ENCODE results near the gene DGCR6L. TPM values are rescaled to one million over a fixed set of nuclear protein-coding genes. Genes with fewer than 3 reads are reported as not detected.
A peak's percentile ranks its signal among the peaks of the same experiment; 100 is the strongest.
"Not testable (repeated sequence)": the region's sequence is repeated elsewhere in the genome, so short reads cannot be mapped to it uniquely, and the experiment has no call there.

The DGCR6L gene
- 10 to 100 TPM; 35.1 to 38.2 TPM for total RNA-seq

- peak; percentile 98 for DNase-seq
- Mint-ChIP-seq H3K36me3 (no peaks in the 10 kb centered on the region), H3K4me1 (peaks cover 54% of the 10 kb centered on the region), H3K27ac (peak within 1 kb of the TSS; percentile 79), H3K4me3 (peak within 1 kb of the TSS; percentile 87), H3K9me3 (peaks cover 1% of the 10 kb centered on the region), H3K27me3 (no peaks in the 10 kb centered on the region)
Observed at GRCh38 chr22:20319745-20320658, at the start of gene DGCR6L. Gene DGCR6L (minus strand): TSS chr22:20320060. CDS start chr22:20319988, 72 bp downstream.

DNA sequence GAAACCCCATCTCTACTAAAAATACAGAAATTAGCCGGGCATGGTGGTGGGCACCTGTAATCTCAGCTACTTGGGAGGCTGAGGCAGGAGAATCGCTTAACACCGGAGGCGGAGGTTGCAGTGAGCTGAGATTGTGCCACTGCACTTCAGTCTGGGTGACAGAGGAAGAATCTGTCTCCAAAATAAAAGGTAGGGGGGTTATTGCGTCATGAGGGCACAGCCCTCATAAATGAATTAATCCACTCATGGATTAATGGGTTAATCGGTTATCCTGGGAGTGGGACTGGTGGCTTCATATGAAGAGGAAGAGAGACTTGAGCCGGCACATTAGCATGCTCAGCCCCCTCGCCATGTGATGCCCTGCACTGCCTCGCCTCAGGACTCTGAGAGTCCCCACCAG, 49.0 kb upstream of the DGCR6L start:
- not testable (repeated sequence) for DNase-seq, H3K9me3 Mint-ChIP-seq, H3K4me3 Mint-ChIP-seq, H3K27ac Mint-ChIP-seq, H3K27me3 Mint-ChIP-seq, H3K36me3 Mint-ChIP-seq, H3K4me1 Mint-ChIP-seq

DNA sequence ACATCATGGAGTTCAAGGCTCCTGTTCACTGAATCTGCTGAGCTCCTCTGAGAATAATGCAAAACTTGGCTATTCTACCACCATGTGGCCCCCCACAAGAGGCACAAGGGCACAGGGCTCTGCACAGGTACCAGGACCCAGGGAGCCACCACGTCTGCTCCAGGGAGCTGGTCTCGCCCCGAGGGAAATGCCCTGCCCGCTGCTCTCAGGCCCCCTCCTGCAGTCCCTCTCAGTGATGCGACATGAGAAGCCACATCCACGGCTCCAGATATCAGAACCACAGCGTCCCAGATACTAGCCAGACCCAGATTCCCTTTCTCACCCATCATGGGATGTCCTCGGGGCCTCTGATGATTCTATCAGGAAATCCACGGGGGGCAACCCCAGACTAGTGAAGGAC, 47.0 kb upstream of the DGCR6L start:
- not testable (repeated sequence) for H3K36me3 Mint-ChIP-seq, H3K9me3 Mint-ChIP-seq

DNA sequence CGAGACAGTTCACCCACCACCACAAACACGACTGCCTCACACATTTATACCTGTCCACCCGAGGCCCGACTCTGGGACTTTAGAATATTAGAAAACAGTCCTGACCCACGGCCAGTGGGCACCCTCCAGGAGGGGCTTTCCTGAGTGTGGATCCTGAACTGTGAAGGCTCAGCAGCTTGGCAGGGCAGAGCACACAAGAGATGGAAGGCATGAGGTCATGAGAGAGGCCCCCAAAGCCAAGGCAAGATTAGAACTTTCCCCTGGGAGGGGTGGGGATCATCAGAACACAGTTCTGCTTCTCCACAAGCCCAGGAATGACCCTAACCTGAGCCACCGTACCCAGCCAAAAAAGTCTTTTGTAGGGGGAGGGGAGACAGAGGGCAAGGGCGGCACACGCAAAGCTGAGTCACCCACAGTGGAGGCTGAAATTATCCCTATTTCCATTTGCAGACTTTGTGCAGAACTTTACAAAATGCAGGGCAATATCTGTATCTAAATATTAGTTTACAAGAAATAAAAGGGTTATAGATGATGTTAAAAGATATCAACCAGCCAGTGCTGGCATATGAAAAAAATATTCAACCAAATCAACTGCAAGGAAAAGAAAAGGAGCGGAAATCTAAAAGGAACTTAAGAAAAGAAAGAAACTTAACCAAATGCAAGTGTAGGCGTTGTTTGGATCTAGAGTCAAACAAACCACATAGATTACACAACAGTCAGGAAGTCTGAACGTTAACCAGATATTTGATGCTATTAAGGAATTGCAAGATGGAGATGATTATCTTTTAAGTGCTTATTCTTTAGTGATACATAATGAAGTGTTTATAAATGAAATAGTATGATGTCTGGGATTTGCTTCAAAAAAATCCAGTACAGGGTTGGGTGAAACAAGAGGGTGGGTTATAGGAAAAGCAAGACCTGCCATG, 44.7 kb upstream of the DGCR6L start:
- not testable (repeated sequence) for H3K27ac Mint-ChIP-seq, H3K4me1 Mint-ChIP-seq

More for the DNA sequence above, 47.0 kb upstream of the DGCR6L start:
- H3K27me3 Mint-ChIP-seq, H3K27ac Mint-ChIP-seq, H3K4me1 Mint-ChIP-seq, DNase-seq, H3K4me3 Mint-ChIP-seq: not testable (repeated sequence)

DNA sequence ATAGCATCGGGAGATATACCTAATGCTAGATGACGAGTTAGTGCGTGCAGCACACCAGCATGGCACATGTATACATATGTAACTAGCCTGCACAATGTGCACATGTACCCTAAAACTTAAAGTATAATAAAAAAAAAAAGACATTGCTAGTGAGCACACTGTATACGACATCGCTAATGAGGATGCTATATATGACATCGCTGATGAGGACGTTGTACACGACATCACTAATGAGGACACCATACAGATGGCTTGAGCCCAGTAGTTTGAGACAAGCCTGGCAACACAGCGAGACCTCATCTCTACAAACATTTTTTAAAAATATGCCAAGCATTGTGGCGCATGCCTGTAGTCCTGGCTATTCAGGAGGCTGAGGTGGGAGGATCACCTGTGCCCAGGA, 42.5 kb upstream of the DGCR6L start:
- H3K36me3 Mint-ChIP-seq, H3K4me1 Mint-ChIP-seq: not testable (repeated sequence)

More for the DNA sequence above, 44.7 kb upstream of the DGCR6L start:
- DNase-seq, H3K27me3 Mint-ChIP-seq, H3K36me3 Mint-ChIP-seq, H3K4me3 Mint-ChIP-seq, H3K9me3 Mint-ChIP-seq: not testable (repeated sequence)

DNA sequence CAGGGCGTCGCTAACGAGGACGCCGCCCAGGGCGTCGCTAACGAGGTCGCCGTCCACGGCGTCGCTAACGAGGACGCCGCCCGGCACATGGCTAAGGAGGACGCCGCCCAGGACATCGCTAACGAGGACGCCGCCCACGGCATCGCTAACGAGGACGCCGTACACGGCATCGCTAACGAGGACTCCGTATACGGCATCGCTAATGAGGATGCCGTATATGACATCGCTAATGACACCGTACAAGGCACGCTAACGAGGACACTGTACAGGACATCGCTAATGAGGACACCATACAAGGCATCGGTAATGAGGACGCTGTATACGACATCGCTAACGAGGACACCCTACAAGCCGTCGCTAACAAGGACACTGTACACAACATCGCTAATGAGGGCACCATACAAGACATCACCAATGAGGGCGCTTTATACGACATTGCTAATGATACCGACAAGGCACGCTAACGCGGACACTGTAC, 41.9 kb upstream of the DGCR6L start:
- not testable (repeated sequence) for H3K27me3 Mint-ChIP-seq, H3K9me3 Mint-ChIP-seq, H3K4me1 Mint-ChIP-seq, DNase-seq, H3K4me3 Mint-ChIP-seq, H3K27ac Mint-ChIP-seq, H3K36me3 Mint-ChIP-seq

More for the DNA sequence above, 42.5 kb upstream of the DGCR6L start:
- not testable (repeated sequence) for H3K9me3 Mint-ChIP-seq, H3K27me3 Mint-ChIP-seq, H3K27ac Mint-ChIP-seq, DNase-seq, H3K4me3 Mint-ChIP-seq

GRCh38 chr22:20360866-20361751, 41.2 kb upstream of the DGCR6L start:
- not testable (repeated sequence) for H3K36me3 Mint-ChIP-seq, H3K27me3 Mint-ChIP-seq, H3K27ac Mint-ChIP-seq, H3K4me3 Mint-ChIP-seq, DNase-seq, H3K9me3 Mint-ChIP-seq, H3K4me1 Mint-ChIP-seq

- not testable (repeated sequence) for H3K4me3 Mint-ChIP-seq, H3K9me3 Mint-ChIP-seq, H3K4me1 Mint-ChIP-seq, H3K36me3 Mint-ChIP-seq, DNase-seq, H3K27ac Mint-ChIP-seq, H3K27me3 Mint-ChIP-seq
Observed at GRCh38 chr22:20360261-20360660, 40.4 kb upstream of the DGCR6L start.

DNA sequence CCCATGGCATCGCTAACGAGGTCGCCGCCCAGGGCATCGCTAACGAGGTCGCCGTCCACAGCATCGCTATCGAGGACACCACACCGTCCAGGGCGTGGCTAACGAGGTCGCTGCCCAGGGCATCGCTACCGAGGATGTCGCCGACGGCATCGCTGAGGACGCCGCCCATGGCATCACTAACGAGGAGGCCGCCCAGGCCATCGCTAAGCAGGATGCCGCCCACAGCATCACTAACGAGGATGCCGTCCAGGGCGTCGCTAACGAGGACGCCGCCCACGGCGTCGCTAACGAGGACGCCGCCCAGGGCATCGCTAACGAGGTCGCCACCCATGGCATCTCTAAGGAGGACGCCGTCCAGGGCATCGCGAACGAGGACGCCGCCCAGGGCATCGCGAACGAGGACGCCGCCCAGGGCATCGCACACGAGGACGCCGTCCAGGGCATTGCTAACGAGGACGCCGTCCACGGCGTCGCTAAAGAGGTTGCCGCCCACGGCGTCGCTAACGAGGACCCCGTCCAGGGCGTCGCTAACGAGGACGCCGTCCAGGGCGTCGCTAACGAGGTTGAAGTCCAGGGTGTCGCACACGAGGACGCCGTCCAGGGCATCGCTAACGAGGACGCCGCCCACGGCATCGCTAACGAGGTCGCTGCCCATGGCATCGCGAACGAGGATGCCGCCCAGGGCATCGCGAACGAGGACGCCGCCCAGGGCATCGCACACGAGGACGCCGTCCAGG, 38.8 kb upstream of the DGCR6L start:
- not testable (repeated sequence) for H3K27me3 Mint-ChIP-seq, H3K4me3 Mint-ChIP-seq, DNase-seq, H3K27ac Mint-ChIP-seq, H3K4me1 Mint-ChIP-seq, H3K9me3 Mint-ChIP-seq, H3K36me3 Mint-ChIP-seq

- not testable (repeated sequence) for H3K27me3 Mint-ChIP-seq, H3K4me1 Mint-ChIP-seq, DNase-seq, H3K27ac Mint-ChIP-seq, H3K4me3 Mint-ChIP-seq, H3K9me3 Mint-ChIP-seq, H3K36me3 Mint-ChIP-seq
Observed at GRCh38 chr22:20357967-20358366, 38.1 kb upstream of the DGCR6L start.

- H3K36me3 Mint-ChIP-seq, H3K27ac Mint-ChIP-seq, H3K9me3 Mint-ChIP-seq, DNase-seq, H3K4me3 Mint-ChIP-seq, H3K4me1 Mint-ChIP-seq, H3K27me3 Mint-ChIP-seq: not testable (repeated sequence)
Observed at GRCh38 chr22:20356906-20357305, 37.0 kb upstream of the DGCR6L start.

DNA sequence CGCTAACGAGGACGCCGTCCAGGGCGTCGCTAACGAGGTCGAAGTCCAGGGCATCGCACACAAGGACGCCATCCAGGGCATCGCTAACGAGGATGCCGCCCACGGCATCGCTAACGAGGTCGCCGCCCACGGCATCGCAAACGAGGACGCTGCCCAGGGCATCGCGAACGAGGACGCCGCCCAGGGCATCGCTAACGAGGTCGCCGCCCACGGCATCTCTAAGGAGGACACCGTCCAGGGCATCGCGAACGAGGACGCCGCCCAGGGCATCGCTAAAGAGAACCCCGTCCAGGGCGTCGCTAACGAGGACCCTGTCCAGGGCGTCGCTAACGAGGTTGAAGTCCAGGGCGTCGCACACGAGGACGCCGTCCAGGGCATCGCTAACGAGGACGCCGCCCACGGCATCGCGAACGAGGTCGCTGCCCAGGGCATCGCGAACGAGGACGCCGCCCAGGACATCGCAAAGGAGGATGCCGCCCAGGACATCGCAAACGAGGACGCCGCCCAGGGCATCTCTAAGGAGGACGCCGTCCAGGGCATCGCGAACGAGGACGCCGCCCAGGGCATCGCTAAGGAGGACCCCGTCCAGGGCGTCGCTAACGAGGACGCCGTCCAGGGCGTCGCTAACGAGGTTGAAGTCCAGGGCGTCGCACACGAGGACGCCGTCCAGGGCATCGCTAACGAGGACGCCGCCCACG, 36.2 kb upstream of the DGCR6L start:
- H3K27me3 Mint-ChIP-seq, H3K4me3 Mint-ChIP-seq, H3K36me3 Mint-ChIP-seq, H3K27ac Mint-ChIP-seq, H3K4me1 Mint-ChIP-seq, H3K9me3 Mint-ChIP-seq, DNase-seq: not testable (repeated sequence)

GRCh38 chr22:20354238-20354975, 34.5 kb upstream of the DGCR6L start:
- Mint-ChIP-seq H3K36me3 (no peaks in the 10 kb centered on the region), H3K27ac (no peak overlapping the region), H3K27me3 (no peaks in the 10 kb centered on the region), H3K4me3 (no peak overlapping the region), H3K9me3 (no peaks in the 10 kb centered on the region), H3K4me1 (no peaks in the 10 kb centered on the region)
- no peak for DNase-seq

Data from activated naive CD8-positive, alpha-beta T cell treated with anti-CD3 and anti-CD28 coated beads for 36 hours (primary cell).